C4-2B (cell line): Measurements from ENCODE around the gene TNFRSF1B.

Experiments
- H3K27ac ChIP-seq: fragments of 450-650 bp; 2 replicates; pipeline ENCODE4 v1.5.1; 2017
- ZFX ChIP-seq: fragments of 450-650 bp; IDR thresholded peaks from 2 replicates; pipeline ENCODE4 v1.6.1; 2017
- TF ChIP-seq, protein P1 (sequence below): fragments of 450-650 bp; conservative IDR thresholded peaks from 2 replicates; pipeline ENCODE4 v1.5.1; 2017; ENCODE audit warnings: mild to moderate bottlenecking

The TNFRSF1B gene

DNA sequence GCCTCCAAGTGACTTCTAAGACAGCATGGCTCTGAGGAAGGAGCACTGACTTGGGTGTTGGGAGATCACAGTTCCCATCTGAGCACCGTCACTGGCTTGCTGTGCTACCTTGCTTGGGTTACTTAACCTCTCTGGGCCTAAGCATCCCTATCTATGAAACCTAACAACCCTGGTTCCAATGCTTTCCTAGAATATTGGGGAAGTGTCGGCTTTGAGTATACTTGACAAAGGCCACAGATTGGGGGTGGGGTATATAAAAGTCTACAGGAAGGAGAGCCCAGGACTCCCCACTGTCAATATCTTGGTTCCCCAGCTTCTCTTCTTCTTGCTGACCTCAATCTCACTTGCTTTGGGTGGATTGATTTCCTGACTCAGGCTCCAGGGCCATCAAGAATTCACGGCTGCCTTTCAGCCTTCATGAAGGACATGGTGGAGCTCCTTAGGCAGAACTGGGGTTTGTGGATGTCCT is 6.3 kb downstream of the TNFRSF1B start:
- no peak overlapping the region for H3K27ac ChIP-seq
- TF ChIP-seq, protein P1, sequence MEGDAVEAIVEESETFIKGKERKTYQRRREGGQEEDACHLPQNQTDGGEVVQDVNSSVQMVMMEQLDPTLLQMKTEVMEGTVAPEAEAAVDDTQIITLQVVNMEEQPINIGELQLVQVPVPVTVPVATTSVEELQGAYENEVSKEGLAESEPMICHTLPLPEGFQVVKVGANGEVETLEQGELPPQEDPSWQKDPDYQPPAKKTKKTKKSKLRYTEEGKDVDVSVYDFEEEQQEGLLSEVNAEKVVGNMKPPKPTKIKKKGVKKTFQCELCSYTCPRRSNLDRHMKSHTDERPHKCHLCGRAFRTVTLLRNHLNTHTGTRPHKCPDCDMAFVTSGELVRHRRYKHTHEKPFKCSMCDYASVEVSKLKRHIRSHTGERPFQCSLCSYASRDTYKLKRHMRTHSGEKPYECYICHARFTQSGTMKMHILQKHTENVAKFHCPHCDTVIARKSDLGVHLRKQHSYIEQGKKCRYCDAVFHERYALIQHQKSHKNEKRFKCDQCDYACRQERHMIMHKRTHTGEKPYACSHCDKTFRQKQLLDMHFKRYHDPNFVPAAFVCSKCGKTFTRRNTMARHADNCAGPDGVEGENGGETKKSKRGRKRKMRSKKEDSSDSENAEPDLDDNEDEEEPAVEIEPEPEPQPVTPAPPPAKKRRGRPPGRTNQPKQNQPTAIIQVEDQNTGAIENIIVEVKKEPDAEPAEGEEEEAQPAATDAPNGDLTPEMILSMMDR = no peak
- TF ChIP-seq ZFX = no peak

DNA sequence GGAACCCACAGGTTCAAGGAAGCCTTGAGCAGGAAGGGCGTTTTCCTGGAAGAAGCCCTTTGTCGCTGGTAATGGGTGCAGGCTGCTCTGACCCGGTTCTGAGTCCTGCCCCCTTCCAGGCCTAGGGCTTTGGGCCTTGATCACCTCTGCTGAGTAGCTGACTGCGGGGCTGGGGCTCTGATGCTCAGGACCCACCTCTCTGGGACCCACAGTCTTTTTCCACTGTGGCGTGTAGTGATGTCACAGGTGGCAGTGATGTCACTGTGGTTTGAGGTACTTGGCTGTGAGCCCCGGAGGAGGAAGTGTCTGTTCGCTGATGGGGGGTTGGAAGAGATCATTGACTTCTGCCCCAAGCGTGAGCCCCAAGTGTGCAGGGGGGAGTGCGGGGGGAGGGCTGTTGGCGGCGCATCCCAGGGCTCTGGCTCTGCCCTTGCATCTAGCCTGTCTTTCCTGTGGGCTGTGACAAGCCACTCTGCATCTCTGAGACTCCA is 6.9 kb downstream of the TNFRSF1B start:
- TF ChIP-seq, protein P1 = no peak
- no peak for TF ChIP-seq ZFX

DNA sequence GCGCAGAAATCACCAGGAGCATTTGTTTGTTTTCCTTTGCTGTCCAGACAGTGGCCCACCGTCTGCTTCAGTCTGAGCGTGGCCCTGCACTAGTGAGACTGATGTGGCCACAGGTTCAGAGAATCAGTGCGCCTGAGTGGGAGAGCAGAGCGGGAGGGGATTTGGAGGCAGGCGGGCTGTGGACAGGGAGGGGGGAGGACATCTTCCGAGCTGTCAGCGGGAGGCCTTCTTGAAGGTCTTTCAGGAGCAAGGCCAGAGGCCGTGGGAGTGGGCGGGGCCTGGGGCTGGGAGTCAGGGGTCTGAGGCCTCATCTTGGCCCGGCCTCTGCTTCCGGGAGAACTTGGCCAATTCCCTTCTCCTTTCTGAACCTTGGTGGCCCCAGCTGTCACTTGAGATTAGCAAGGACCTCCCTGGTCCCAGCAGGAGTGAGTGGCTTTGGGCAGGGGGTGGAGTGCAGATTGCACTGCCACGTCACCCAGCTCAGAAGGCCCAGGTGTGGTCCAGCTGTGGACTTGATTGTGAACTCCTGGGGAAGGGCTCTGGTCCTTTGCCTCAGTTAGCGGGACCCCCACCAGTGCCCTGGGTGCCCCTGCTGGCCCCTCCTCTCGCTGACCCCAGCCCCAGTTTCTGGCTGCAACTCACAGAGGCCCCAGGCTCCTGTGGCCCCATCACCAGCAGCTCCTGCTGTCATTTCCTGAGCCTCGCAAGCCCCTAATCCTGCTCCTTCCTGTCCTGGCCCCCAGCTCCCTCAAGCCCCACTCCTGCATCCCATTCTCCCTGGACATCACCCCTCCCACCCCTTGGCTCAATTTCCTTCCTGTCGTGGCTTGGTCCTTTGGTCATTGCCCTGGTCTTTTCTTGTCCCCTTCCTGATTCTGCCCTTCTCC is 8.4 kb downstream of the TNFRSF1B start:
- no peak for TF ChIP-seq ZFX
- TF ChIP-seq, protein P1 = no peak
- H3K27ac ChIP-seq = no peak overlapping the region

More for the DNA sequence above, 6.9 kb downstream of the TNFRSF1B start:
- H3K27ac ChIP-seq = no peak overlapping the region

DNA sequence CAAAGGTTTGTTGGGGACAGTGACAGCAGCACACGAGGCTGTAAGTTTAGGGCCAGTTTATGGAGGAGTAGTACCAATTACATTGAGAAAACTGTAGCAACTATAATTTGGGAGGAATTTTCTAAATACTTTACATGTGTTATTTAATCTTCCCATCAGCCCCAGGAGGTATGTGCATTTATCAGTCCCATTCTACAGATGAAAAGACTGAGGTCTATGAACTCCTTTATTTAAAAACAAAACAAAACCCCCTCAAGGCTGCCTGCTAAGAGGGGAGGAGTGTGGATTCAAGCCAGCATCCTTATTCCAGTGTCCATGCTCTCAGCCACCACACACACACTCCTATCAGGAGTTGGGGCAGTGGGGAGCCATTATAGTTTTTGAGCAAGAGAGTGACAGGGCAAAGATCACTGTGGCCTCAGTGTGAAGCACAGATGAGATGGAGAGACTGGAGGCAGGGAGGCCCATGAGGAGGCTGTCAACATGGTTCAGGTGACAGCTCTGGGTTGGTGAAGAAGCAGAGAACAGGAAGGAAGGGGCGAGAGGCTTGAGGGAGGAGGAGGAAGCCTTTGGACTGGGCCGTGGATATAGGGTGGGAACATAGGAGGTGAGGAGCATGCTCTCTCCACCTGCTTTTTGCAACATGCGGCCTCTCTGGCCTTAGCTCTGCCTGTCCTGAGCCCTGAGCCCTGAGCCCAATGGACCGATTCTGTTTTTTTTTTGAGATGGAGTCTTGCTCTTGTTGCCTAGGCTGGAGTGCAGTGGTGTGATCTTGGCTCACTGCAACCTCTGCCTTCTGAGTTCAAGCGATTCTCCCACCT is 9.7 kb downstream of the TNFRSF1B start:
- TF ChIP-seq, protein P1 = no peak
- TF ChIP-seq ZFX = no peak
- no peak overlapping the region for H3K27ac ChIP-seq

DNA sequence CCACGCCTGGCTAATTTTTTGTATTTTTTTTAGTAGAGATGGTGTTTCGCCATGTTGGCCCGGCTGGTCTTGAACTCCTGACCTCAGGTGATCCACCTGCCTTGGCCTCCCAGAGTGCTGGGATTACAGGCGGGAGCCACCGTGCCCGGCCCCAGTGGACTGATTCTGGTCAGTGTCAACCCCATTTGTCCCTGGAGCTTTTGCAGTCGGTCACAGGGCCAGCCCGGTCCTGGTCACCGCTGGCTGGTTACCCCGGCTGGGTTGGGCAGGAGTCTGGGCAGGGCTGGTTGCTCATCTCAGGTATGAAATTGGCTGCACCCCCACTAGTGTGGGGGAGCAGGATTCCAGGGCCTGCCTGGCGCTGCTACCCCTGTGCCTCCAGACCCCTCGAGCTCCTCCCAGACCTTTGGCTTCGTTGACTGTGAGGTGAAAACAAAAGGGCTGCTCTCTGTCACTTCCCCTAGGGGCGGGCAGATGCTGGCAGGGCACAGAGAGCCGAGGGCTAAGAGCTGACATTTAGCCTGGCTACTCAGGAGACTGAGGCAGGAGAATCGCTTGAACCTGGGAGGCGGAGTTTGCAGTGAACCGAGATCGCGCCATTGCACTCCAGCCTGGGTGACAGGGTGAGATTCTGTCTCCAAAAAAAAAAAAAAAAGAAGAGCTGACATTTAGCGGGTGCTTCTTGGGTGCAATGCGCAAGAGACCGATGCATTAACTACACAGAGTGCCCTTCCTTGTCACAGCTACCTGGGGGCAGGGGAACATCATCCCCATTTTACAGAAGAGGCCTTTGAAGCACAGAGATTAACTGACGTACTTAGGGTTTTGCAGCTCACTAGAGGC is 10.6 kb downstream of the TNFRSF1B start:
- no peak for TF ChIP-seq ZFX
- TF ChIP-seq, protein P1 = no peak
- no peak overlapping the region for H3K27ac ChIP-seq

DNA sequence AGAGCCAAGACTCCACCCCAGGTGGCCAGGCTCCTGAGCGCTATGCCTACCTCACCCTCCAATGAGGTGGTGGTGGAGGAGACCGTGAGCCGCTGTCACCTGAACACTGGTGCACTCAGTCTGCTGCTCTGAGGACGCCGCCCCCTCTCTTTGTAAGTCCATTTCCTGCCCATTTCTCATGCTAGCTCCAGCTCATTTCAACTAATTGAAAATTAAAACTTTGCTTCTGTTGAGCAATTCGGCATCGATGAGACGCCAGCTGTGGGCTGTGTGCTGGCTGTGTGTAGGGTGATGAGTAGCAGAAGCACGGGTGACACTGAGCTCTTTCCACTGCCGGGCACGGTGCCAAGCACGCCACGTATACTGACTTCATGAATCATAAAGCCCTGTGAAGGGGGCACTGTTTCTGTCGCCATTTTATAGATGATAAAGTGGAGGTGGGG is 11.2 kb downstream of the TNFRSF1B start:
- TF ChIP-seq, protein P1 = no peak
- no peak for TF ChIP-seq ZFX
- H3K27ac ChIP-seq = no peak overlapping the region
